HG02870 (cell line): Measurements from ENCODE around the gene ADCYAP1R1.

Experiments
- ATAC-seq: cut with Tn5 transposase; IDR thresholded peaks from one replicate; pipeline ENCODE4 v1.9.1; 2021; ENCODE audit warnings: mild to moderate bottlenecking, moderate library complexity; ENCODE audit not compliant: unreplicated experiment

ADCYAP1R1 gene

DNA sequence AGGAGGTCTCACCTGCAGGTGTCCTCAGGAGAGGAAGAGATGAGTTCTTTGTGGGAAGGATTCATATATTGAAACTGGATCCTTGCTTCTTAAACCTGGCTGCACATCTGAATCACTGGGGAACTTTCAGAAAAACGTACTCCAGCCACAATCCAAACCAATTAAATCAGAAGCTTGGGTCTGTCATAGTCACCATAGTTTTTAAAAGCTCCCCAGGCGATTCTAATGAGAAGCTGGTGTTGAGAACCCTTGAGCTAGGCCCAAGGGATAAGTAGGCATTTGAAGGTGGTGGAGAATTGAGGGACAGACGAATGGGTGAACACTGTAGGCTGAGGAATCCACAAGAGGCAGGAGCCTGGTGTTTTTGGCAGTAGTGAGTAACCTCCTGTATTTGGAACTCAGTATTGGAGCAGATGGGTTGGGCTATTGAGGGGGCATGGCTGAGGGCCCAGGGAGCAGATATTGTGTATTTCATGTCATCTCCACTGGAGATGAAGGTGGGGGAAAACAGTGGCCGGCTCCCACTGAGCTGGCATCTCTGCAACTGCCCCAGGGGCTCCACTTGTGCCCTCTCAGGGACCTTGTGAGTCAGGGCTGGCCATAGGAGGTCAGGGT is 14.5 kb downstream of the ADCYAP1R1 start:
- no peak for ATAC-seq

DNA sequence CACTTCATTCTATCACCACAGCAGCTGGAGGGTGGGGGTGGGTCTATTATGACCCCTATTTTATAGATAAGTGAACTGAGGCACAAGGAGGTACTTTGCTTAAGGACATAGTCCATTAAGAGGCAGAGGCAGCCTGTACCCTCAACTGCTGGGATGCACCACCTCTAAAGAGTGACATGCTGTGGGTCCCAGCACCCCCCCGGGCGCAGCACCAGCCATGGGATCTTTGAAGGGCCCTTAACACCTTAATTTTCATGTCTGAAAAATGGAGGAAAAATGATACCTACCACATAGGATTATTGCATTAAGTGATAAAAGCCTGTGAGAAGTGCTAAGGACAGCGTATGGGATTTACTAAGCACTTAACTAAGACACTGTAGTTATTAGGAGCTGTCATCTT is 15.4 kb downstream of the ADCYAP1R1 start:
- ATAC-seq = no peak

DNA sequence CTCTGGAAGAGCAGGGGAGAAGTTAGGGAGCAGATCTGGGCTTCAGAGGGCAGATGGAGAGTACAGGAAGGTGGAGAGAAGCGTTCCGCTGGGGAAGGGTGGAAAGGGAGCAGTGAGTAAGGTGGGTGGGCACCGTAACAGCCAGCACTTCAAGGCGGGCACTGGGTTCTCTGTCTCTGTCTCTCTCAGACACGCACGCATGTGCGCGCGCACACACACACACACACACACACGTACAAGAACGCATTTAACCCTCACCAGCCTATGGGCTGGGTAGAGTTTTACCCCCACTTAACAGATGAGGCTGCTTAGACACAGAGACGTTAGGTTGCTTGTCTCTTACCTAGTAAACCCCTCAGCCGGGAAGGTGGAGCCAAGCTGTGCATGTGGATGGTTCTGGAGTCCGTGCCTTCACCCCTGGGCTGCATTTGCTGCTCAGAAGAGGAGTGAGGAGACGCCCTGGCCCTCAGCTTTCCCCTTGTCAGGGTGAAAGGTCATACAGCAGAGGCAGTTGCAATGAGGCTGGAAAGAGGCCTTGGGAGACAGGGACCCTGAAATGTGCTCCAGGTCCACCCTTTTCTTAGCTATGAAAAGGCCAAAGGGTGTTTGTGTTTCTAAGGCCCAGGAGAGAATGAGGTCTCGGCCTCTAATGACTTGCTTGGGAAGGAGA is 16.0 kb downstream of the ADCYAP1R1 start:
- no peak for ATAC-seq

DNA sequence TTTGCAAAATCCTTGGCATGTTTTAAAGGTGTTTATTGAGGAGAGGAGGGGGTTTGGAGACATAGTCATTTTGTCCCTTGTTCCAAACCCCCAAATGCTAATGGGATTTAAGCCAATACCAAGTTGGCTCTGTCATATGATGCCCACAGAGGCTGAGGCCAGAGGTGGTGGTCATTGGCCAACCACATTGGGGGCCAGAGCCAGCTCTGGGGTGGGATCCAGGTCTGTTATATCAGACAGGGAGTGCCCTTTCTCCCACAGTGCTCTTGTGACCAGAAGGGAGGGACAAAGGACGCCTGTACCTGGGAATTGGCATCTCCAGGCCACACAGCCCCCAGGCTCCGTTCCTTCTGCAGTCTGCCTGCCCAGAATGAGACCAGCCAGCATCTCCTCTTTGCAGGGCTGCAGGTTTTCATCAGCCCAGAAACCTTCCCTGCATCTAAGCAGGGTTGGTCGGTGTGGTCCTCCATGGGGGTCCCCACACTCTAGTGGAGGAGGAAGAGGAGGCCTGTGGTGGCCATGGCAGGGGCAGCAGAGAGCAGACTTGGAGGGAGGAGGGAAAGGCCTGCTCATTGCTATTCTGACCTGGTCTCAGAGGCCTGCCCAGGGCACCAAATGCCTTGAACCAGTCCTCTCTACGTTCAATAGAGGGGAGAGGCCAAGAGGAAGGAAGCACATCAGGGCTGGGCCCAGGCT is 17.9 kb downstream of the ADCYAP1R1 start:
- ATAC-seq = no peak

DNA sequence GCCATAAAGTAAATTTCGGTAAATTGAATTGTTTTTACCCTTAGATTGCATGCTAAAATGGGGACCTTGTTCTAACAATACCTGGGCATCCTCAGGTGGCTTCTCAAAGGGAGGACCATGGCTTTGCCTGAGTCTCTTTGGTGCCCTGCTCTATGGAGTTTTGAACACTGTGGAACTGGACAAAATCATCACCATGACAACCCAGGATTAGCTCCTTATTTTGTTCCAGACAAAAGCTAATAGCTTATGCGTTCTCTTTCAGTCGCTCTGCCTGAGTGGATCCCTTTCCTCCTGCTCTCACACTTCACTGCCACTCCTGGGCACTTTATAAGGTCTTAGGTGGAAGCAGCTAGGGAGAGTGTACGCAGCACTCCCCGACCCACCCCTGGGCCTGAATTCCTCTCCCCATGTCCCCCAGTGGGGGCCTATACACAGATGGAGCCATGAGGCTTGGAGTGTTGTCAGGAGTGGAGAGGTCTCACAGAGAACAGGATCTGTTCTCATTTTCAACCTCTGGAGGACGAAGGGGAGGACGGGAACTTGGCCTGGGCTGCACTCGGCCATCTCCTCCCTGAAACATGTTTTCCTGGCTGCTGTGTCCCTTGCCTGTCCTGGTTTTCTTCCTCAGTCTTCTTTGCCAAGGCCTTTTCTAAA is 19.0 kb downstream of the ADCYAP1R1 start:
- no peak for ATAC-seq

DNA sequence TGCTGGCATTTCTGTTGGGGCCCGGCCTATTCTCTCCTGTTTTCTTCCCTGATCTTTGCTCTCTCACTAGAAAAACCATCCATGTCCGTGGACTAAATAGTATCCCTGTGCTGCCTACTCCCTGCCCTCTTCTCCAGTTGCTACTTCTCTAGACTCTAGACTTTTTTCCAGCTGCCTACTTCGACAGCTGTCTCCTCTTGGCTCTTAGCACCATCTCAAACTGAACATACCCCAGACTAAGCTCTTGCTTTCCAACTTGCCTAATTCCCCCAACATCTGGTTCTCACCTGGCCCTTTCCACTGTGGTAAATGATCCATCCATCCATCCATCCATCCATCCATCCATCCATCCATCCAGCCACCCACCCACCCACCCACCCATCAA is 19.5 kb downstream of the ADCYAP1R1 start:
- no peak for ATAC-seq

DNA sequence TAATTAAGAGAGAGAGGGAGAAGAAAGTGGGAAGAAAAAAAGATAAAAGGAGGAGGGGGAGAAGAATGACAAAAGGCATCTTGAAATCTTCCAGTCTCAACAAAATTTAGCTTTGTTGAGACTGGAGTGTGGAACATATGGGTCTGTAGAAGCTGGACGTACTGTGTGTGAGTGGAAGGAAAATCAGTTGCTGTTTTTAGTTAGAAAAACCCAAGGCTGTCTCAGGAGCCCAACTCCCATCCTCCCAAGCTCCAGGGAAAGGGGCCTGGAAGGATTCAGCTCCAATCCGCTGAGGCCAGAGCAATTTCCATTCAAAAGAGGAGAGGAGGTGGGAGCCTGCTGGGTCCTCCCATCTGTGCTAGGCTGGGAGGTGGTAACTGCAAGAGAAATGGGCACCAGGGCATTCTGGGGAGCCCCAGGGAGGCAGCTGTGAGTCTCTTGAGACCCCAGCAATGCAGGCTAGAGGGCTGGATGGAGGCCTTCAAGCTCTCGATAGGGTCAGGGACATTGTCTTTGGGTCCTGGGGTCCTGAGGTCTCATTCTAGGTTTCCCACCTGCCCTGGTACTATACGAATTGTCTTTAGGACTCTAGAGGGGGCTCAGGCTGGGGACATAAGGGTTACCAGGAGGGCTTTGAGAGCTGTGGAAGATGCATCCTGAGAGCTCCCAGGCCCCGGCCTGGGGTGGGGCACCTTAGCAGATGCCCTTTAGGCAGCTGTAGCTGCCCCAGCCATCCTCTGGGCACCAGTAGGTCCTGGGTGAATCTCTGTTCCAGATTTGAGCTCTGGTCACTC is 21.4 kb downstream of the ADCYAP1R1 start:
- ATAC-seq = no peak

DNA sequence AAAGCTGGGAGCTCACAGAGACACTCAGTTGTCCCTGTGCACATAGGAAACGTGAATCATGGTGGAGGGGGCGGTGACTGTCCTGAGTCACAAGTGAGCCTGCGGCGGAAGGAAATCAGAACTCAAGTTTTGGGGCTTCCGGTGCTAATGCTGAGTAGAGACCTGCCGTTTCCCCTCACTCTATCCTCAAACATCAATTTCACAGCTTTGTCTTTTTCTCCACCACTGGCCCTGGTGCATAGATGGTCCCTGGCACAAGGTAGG is 21.9 kb downstream of the ADCYAP1R1 start:
- no peak for ATAC-seq

DNA sequence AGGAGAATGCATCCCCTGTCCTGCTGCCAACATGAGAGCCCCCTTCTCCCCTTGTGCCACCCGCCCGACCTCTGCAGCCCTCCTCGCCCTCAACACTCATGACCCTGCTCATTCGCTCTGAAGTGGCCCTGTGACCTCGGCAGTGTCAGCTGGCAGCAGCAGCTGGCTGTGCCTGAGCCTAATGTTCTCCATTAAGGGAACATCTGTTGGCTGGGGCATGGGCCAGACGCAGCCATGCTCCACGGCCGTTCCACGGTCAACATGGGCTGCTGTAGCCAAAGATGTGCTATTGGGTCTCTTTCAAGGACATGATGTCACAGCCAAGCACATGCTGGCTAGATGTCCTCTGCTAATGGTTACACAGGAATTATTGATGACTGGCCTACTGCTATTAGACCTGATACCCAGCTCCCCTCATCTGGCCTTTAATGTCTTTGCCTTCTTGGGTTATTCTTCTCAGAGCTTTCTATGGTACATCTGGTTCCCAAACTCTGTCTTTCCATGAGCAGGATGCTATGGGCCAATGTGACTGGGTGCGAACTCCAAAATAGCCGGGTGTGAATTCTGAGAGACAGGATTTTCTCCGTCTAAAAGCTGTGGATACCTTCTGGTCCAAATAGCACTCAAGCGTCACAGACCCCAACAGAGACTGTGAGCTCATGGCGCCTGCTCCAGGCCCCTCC is 22.4 kb downstream of the ADCYAP1R1 start:
- no peak for ATAC-seq

DNA sequence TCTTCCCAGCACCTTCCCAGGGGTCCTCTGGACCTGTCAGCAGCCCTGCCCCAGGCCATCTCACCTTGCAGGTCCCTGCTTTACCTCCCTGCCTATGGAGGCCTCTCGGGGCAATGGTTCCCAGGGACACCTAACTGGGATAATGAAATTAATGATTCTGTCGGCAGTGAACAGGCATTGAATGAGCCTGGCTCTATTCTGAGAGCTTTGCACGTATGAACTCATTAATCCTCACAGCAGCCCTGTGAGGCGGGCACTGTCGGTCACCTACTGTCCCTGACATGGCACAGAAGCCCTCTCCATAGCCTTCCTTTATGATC is 22.9 kb downstream of the ADCYAP1R1 start:
- ATAC-seq = no peak

DNA sequence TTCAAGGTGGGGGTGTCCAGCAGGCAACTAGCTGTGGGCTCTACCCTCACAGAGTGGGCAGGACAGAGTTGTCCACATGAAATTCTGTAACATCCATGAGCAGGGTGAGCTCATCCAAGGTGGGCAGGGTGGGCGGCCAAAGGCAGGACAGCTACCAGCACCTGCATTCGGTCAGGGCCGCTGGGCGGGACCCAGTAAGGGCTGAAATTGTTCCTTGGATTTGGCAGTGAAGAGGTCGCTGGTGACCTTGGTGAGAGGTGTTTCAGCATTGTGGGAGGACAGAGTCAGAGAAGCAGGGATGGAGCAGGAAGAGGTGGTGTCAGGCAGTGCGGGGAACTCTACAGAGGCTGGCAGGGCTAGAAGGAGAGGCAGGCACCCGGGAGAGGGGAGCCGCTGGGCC is 23.9 kb downstream of the ADCYAP1R1 start:
- ATAC-seq = no peak

DNA sequence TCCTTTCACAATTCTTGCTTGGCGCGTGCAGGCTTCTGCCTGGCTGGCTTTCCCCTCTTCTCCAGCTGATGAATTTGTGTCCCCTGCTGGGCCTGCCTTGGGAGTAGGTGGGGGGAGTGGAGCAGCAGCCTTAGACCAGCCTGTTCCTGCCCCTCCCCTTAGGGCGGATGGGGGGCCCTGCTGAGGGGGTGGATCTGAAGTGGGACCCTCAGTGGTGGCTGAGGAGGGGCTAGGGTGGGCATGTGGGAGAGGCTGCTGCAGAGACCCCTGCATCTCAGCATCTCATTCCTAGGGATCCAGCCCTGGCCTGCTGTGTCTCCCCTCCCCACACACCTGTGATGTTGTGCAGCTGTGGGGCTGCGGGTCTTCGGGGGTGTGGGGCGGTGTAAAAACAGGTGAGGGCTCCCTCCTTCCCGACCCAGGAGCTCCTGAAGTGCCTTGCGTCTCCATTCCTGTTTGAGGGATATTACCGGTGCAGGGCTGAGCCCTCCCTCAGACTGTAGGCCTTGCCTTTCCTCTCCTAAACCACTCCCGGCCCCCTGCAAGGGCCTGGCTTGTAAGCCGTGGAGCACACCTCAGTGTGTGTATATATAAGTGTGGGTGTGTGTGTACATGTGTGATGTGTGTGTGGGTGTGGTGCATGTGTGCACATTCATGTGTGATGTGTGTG is 24.7 kb downstream of the ADCYAP1R1 start:
- no peak for ATAC-seq

DNA sequence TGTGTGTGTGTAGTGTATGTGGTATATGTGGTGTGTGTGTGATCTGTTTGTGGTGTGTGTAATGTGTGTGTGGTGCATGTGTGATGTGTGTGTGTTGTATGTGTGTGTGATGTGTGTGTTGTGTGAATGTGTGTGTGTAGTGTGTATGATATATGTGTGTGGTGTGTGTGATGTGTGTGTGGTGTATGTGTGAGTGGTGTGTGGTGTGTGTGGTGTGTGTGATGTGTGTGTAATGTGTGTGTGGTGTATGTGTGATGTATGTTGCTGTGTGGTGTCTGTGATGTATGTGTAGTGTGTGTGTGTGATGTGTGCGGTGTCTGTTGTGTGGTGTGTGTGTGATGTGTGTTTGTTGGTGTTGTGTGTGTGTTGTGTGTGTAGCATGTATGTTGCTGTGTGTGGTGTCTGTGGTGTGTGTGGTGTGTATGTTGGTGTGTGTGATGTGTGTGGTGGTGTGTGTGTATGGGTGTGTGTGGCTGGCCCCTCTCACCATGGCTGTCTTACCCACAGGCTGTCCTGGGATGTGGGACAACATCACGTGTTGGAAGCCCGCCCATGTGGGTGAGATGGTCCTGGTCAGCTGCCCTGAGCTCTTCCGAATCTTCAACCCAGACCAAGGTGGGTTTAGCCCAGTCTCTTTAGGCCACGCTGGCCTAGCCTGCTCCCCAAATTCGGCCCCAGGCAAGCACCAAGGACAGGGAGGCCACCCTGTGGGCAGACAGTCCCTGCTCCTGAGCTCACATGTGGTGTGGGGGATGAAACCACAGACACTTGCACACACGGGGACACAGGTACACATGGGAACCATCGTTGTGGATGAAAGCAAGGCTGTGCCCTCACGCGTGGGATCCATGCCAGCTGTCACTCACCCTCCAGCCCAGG is 25.6 kb downstream of the ADCYAP1R1 start:
- ATAC-seq = no peak

DNA sequence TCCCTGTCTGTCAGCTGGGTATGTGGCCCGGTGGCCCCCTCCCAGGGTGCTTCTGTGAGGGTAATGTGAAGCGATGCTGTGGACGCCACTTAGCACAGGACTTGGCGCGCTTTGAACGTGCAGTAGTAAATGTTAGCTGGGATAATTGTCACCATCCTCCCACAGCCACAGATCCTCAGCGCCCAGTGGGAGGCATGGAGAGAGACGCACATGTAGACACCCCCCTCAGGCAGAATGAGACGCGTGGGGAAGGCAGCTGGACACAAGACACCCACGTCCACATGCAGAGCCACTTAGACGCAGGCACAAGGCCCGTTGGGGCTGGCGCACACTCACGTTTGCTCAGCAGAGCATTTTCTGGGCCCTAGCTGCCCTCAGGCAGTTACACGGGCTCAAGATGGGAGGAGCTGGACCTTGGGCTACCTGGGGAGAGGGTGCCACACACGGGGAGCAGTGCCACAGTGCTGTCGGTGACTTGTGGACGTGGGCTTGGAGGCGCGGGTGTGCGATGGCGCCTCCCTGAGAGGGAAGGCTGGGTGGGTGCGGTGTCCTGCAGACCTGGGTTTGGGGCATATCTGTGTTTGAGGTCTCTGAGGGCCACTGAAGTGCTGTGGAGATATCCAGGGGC is 26.4 kb downstream of the ADCYAP1R1 start:
- no peak for ATAC-seq

DNA sequence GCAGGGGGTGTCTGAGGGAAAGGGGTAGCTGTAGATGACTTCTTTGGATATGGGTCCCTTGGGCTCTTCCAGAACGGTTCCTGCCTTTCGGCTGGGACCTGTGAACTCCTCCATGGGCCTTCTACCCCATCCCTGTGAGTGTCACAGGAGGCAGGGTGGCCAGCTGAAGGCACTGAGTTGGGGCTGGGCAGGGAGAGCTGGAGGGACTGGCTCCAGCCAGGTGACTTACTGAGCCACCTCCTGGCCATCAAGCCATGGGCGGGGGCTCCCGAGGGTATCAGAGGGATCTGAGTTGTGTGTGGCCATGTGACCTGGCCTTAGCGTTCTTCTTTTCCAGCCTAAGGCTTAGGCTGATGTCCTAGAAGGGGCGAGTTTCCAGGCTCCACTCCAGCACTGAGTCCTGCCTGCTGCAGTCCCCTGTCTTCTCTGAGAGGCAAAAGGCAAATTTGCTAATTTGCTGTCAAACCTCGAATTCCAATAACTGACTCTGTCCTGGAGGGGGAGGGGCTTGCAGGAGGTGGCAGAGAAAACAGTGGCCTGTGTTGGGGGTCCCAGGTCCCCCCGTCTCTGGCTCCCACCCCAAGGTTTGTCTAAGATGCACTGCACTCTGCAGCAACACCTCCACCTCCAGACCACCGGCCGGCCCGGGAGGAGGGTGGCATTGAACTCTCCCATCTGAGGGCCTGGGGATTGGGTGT is 27.2 kb downstream of the ADCYAP1R1 start:
- ATAC-seq = no peak

DNA sequence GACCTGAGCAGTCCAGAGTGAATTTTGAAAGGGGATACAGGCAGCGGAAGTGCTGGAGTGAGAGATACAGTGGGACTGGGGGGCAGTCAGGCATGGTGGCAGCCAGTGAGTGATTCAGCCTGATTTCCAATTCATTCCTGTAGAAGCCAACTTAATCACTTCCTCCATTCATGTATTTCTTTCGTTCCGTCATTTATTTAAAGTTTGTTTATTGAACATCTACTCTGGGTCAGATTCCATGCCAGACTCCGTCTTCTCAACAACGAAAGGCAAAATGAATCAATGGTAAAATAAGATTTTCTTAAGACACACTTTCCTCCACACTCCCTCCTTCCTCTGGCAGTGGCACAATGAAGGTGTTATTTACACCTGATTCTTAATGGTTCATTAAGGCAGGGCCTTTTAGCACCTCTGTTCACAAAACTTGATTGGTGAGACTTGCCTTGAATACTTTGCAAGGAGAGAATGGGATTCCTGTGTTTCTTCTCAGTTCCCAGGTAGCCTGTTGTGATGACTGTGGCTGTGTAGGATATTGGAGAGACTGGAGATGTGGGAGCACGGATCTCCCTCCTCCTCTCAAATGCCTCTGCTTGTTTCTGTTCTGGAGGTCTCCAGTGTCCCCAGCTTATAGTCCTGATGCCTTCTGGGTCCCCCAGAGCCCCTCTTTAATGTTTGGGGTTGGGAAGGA is 27.9 kb downstream of the ADCYAP1R1 start:
- no peak for ATAC-seq

DNA sequence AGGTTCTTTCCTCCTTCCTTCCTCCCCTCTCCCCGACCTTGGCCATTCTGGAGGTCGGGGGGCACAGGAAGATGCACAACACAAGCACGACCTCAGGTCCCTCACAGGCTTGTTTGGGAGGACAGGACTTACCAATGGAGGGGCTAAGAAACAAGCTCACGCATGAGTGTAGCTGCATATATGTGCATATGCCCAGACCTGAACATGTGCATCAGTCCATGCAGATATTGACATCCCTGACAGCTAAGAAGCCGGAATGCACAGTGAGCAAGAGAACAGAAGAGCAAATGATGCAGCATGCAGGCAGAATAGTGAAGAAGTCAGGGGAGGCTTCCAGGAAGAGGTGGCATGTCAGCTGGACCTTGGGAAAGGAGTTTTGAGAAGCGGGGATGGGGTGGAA is 28.7 kb downstream of the ADCYAP1R1 start:
- no peak for ATAC-seq

DNA sequence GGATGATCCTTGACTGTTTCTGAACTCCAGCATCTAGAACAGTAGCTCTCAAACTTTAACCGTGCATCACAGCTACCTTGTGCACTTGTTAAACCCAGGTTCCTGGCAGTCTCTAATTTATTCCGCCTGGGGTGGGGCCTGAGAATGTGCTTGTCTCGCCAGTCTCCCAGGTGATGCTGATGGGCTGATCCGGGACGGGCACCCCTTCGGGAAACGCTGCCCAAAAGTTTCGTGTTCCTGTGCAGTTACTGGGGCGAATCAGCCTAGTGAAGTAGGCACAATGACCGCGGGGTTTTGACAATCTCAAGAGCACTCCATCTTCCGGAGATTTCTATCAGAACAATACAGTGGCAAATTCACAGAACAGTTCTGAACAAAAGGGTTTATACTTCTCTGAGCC is 29.9 kb downstream of the ADCYAP1R1 start:
- ATAC-seq = no peak
